ENCODE measurements around the gene PNMA6A. TPM values are rescaled to one million over a fixed set of nuclear protein-coding genes. Genes with fewer than 3 reads are reported as not detected.

Gene PNMA6A
- total RNA-seq, 1 donor, result 1.1 TPM

GRCh38 chrX:153055871-153056749 is 16.1 kb upstream of the PNMA6A start, which contains the start of gene PNMA3:
Gene PNMA3, plus strand, starts transcription at chrX:153056470. Its CDS starts 586 bp downstream, at chrX:153057056.
- no peak for TF ChIP-seq CTCF (IDR thresholded peaks at IDR 0.05; ENCODE audit: extremely low read depth, low read depth, low read length)
- no peak within 1 kb of the TSS for H3K27ac ChIP-seq (ENCODE audit: low read depth, low read length)
- H3K27me3 ChIP-seq (ENCODE audit: insufficient read depth, low read length), result peaks cover 36% of the 10 kb centered on the region
- H3K4me2 ChIP-seq (ENCODE audit: insufficient read depth, low read length), result no peak within 1 kb of the TSS
- H3K9me3 ChIP-seq (ENCODE audit: low read depth, low read length), result no peaks in the 10 kb centered on the region
- H3K4me1 ChIP-seq (ENCODE audit: insufficient read depth, low read length), result peaks cover under 1% of the 10 kb centered on the region
- H4K20me1 ChIP-seq (ENCODE audit: insufficient read depth, low read length), result no peaks in the 10 kb centered on the region
- no peaks in the 10 kb centered on the region for H3K79me2 ChIP-seq (ENCODE audit: insufficient read depth, low read length)
- no peak within 1 kb of the TSS for H2AFZ ChIP-seq (ENCODE audit: low read length)
- no peak within 1 kb of the TSS for H3K4me3 ChIP-seq (ENCODE audit: insufficient read depth, low read length)
- DNase-seq (ENCODE audit: insufficient read length, low spot score, missing footprints), result peak; percentile 75
- no peaks in the 10 kb centered on the region for H3K36me3 ChIP-seq (ENCODE audit: insufficient read depth, low read length)

- H3K36me3 ChIP-seq (ENCODE audit: insufficient read depth, low read length), result no peaks in the 10 kb centered on the region
- H3K27ac ChIP-seq (ENCODE audit: low read depth, low read length), result no peak overlapping the region
- peak; percentile 21 for DNase-seq (ENCODE audit: insufficient read length, low spot score, missing footprints)
- H3K27me3 ChIP-seq (ENCODE audit: insufficient read depth, low read length), result peaks cover 36% of the 10 kb centered on the region
- H3K4me1 ChIP-seq (ENCODE audit: insufficient read depth, low read length), result peaks cover 6% of the 10 kb centered on the region
- no peaks in the 10 kb centered on the region for H3K9me3 ChIP-seq (ENCODE audit: low read depth, low read length)
- H3K4me2 ChIP-seq (ENCODE audit: insufficient read depth, low read length), result no peak overlapping the region
- H3K79me2 ChIP-seq (ENCODE audit: insufficient read depth, low read length), result no peaks in the 10 kb centered on the region
- no peak overlapping the region for H2AFZ ChIP-seq (ENCODE audit: low read length)
- no peaks in the 10 kb centered on the region for H4K20me1 ChIP-seq (ENCODE audit: insufficient read depth, low read length)
- H3K4me3 ChIP-seq (ENCODE audit: insufficient read depth, low read length), result no peak overlapping the region
- TF ChIP-seq CTCF (IDR thresholded peaks at IDR 0.05; ENCODE audit: extremely low read depth, low read depth, low read length), result no peak
Measured at GRCh38 chrX:153057281-153057680, 15.0 kb upstream of the PNMA6A start.

GRCh38 chrX:153059191-153060094 is 12.8 kb upstream of the PNMA6A start:
- Histone ChIP-seq H4K20me1 (ENCODE audit: insufficient read depth, low read length) (no peaks in the 10 kb centered on the region), H3K36me3 (ENCODE audit: insufficient read depth, low read length) (no peaks in the 10 kb centered on the region), H3K27ac (ENCODE audit: low read depth, low read length) (no peak overlapping the region), H3K79me2 (ENCODE audit: insufficient read depth, low read length) (no peaks in the 10 kb centered on the region), H3K4me2 (ENCODE audit: insufficient read depth, low read length) (no peak overlapping the region), H3K9me3 (ENCODE audit: low read depth, low read length) (no peaks in the 10 kb centered on the region), H3K4me3 (ENCODE audit: insufficient read depth, low read length) (no peak overlapping the region), H2AFZ (ENCODE audit: low read length) (no peak overlapping the region), H3K27me3 (ENCODE audit: insufficient read depth, low read length) (peaks cover 32% of the 10 kb centered on the region), H3K4me1 (ENCODE audit: insufficient read depth, low read length) (peaks cover 6% of the 10 kb centered on the region)
- no peak for TF ChIP-seq CTCF (IDR thresholded peaks at IDR 0.05; ENCODE audit: extremely low read depth, low read depth, low read length)
- peak; percentile 63 for DNase-seq (ENCODE audit: insufficient read length, low spot score, missing footprints)

All from osteoblast (primary cell).